CD4-positive, alpha-beta memory T cell (primary cell): Measurements from ENCODE around the gene ANO10. TPM values are rescaled to one million over a fixed set of nuclear protein-coding genes. Genes with fewer than 3 reads are reported as not detected.
"Not testable (repeated sequence)": the region's sequence is repeated elsewhere in the genome, so short reads cannot be mapped to it uniquely, and the experiment has no call there.

ENCODE experiments used
- CTCF ChIA-PET: fragments of 350-600 bp; sonication (Branson Sonifier 250); formaldehyde crosslinking; loops from one replicate; lab custom pipeline; 2021; ENCODE audit warnings: inconsistent platforms; ENCODE audit not compliant: partially characterized antibody; lab: Charles Lee
- POLR2A ChIA-PET: fragments of 350-600 bp; sonication (Branson Sonifier 250); formaldehyde crosslinking; loops from one replicate; lab custom pipeline; 2021; ENCODE audit not compliant: partially characterized antibody; lab: Charles Lee
- DNase-seq, 5 donors: peaks; one replicate each; pipeline versions ENCODE4 v3.0.0 to v3.0.0-alpha.2; 2020 to 2022; ENCODE audit warnings: mixed read lengths in 1 of 5
- H3K27ac ChIP-seq: one replicate; pipeline ENCODE4 v1.7.0; 2013; ENCODE audit warnings: low read depth, low read length
- H3K27me3 ChIP-seq: 2 replicates; pipeline ENCODE4 v1.7.0; 2013; ENCODE audit warnings: mild to moderate bottlenecking, low read length, moderate library complexity; ENCODE audit not compliant: insufficient read depth
- H3K36me3 ChIP-seq: 2 replicates; pipeline ENCODE4 v1.7.0; 2013; ENCODE audit warnings: mild to moderate bottlenecking, low read length, moderate library complexity; ENCODE audit not compliant: insufficient read depth
- H3K4me1 ChIP-seq: 2 replicates; pipeline ENCODE4 v1.7.0; 2013; ENCODE audit warnings: mild to moderate bottlenecking, low read length, moderate library complexity; ENCODE audit not compliant: insufficient read depth
- H3K4me3 ChIP-seq, 2 donors: one replicate each; pipeline ENCODE4 v1.7.0; 2013; ENCODE audit warnings: low read length in 2 of 2, mild to moderate bottlenecking in 1 of 2
- H3K9me3 ChIP-seq, 2 donors: one replicate each; pipeline ENCODE4 v1.7.0; 2013; ENCODE audit warnings: low read length in 2 of 2, control low read depth in 1 of 2; ENCODE audit not compliant: control insufficient read depth in 1 of 2
- H3K27ac Mint-ChIP-seq, 7 donors: one replicate each; pipeline ENCODE4 v1.8.0; 2020 to 2021; ENCODE audit warnings: mixed read lengths in 7 of 7, mild to moderate bottlenecking in 6 of 7, inconsistent platforms in 3 of 7, moderate library complexity in 3 of 7
- H3K27me3 Mint-ChIP-seq, 2 donors: one replicate each; pipeline ENCODE4 v1.8.0; 2020 to 2021; ENCODE audit warnings: mixed read lengths in 2 of 2
- H3K36me3 Mint-ChIP-seq, 2 donors: one replicate each; pipeline ENCODE4 v1.8.0; 2020 to 2021; ENCODE audit warnings: mixed read lengths in 2 of 2, inconsistent platforms in 1 of 2, mild to moderate bottlenecking in 1 of 2
- H3K4me1 Mint-ChIP-seq, 4 donors: one replicate each; pipeline ENCODE4 v1.8.0; 2020 to 2021; ENCODE audit warnings: mixed read lengths in 4 of 4, mild to moderate bottlenecking in 1 of 4
- H3K4me3 Mint-ChIP-seq, 8 donors: one replicate each; pipeline ENCODE4 v1.8.0; 2020 to 2021; ENCODE audit warnings: mixed read lengths in 8 of 8, mild to moderate bottlenecking in 7 of 8, moderate library complexity in 6 of 8, inconsistent platforms in 3 of 8
- H3K9me3 Mint-ChIP-seq, 8 donors: one replicate each; pipeline ENCODE4 v1.8.0; 2020 to 2021; ENCODE audit warnings: mixed read lengths in 8 of 8, mild to moderate bottlenecking in 5 of 8, inconsistent platforms in 3 of 8, moderate library complexity in 1 of 8
- intact Hi-C: fragments of 100-400 bp; cut with micrococcal nuclease; formaldehyde crosslinking; loops from one replicate; pipeline ENCODE4 v1.15.1; 2023
- polyA plus RNA-seq, 2 donors: library from polyadenylated mRNA; unstranded; fragments of 300-500 nt; fragmentation: Illumina TruSeq; gene quantifications; one replicate each; pipeline ENCODE4 v1.2.3, GENCODE V29; 2021
- total RNA-seq, 2 experiments: library from RNA; stranded (reverse); gene quantifications; one replicate each; pipeline ENCODE4 v1.2.3, GENCODE V29; 2021

The ANO10 gene
- total and polyA plus RNA-seq, 4 experiments from 2014 or later: 8.6 to 9.9 (median 9.6) TPM

DNA sequence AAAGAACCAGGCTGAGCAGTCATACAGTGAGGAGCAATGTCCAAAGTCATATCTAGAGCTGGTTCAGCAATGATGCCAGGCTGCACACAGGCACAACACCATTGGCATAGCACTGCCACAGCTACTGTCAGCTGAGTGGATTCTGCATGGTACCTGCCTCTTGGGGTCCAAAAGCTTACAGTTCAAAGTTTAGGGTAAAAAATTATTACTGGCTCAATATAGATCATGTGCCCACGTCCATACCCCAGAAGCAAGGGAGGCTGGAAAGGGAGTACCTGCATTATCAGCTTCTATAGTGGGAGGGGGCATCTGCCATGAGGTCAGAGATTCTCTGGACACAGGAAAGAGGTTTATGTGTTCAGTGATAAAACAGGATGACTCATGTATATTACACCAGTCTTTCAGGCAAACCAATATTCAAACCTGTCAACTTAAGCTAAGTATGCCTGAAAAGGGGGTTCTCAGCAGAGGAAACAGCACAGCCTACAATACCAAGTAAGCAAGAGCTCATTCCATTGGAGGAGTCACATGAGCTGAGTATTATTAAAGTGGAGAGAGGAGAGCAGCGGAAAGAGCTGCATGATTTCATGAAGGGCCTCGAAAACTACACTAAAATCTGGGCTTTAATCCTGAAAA is 99.0 kb downstream of the ANO10 start:
- Mint-ChIP-seq H3K9me3 (peaks cover 0 to 37% (median 27%) of the 10 kb centered on the region in 8 donors), H3K4me3 (no peak overlapping the region), H3K27ac (no peak overlapping the region), H3K27me3 (peaks cover 0 to 1% of the 10 kb centered on the region in 2 donors), H3K4me1 (no peaks in the 10 kb centered on the region), H3K36me3 (peaks cover 21 to 36% of the 10 kb centered on the region in 2 donors)
- no peaks in the 10 kb centered on the region for H3K4me1 ChIP-seq
- H3K36me3 ChIP-seq: no peaks in the 10 kb centered on the region
- H3K27me3 ChIP-seq: no peaks in the 10 kb centered on the region
- no peaks in the 10 kb centered on the region for H3K9me3 ChIP-seq
- no peak for DNase-seq
- CTCF ChIA-PET: no interaction called here
- H3K4me3 ChIP-seq: no peak overlapping the region
- intact Hi-C loops: no loop called here
- POLR2A ChIA-PET: no interaction called here
- no peak overlapping the region for H3K27ac ChIP-seq

- POLR2A ChIA-PET: no interaction called here
- CTCF ChIA-PET: no interaction called here
Observed at GRCh38 chr3:43521941-43522340, 99.9 kb downstream of the ANO10 start.

DNA sequence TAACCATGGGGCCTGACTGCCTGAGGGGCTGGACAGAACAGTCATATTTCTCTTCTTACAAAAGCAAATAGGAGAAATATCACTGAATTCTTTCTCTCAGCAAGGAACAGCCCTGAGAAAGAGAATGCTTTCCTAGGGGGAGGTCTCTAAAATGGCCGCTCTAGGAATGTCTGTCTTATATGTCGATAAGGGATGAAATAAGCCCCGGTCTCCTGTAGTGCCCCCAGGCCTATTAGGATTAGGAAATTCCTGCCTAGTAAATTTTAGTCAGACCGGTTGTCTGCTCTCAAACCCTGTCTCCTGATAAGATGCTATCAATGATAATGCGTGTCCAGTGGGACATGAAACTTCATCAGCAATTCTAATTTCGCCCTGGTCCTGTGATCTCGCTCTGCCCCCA is 103.3 kb downstream of the ANO10 start:
- H3K4me3 Mint-ChIP-seq, intact Hi-C loops, DNase-seq, H3K9me3 ChIP-seq, H3K4me1 Mint-ChIP-seq, CTCF ChIA-PET, H3K27ac ChIP-seq, H3K36me3 ChIP-seq, H3K27ac Mint-ChIP-seq, POLR2A ChIA-PET, H3K4me3 ChIP-seq, H3K27me3 Mint-ChIP-seq, H3K4me1 ChIP-seq, H3K27me3 ChIP-seq: not testable (repeated sequence)
- Mint-ChIP-seq H3K36me3 (peaks cover 26 to 40% of the 10 kb centered on the region in 2 donors), H3K9me3 (peaks cover 4 to 42% (median 31%) of the 10 kb centered on the region in 8 donors)

More at GRCh38 chr3:43521941-43522340, 99.9 kb downstream of the ANO10 start:
- Histone ChIP-seq H3K36me3 (no peaks in the 10 kb centered on the region), H3K27me3 (no peaks in the 10 kb centered on the region), H3K27ac (no peak overlapping the region), H3K4me3 (no peak overlapping the region), H3K4me1 (no peaks in the 10 kb centered on the region), H3K9me3 (no peaks in the 10 kb centered on the region)
- intact Hi-C loops: no loop called here
- peaks cover 0 to 37% (median 28%) of the 10 kb centered on the region in 8 donors for H3K9me3 Mint-ChIP-seq
- peaks cover 22 to 33% of the 10 kb centered on the region in 2 donors for H3K36me3 Mint-ChIP-seq
- DNase-seq: no peak
- no peaks in the 10 kb centered on the region for H3K27me3 Mint-ChIP-seq
- H3K4me3 Mint-ChIP-seq: no peak overlapping the region
- no peaks in the 10 kb centered on the region for H3K4me1 Mint-ChIP-seq
- no peak overlapping the region for H3K27ac Mint-ChIP-seq

- Histone ChIP-seq H3K27me3 (no peaks in the 10 kb centered on the region), H3K4me1 (no peaks in the 10 kb centered on the region), H3K4me3 (no peak overlapping the region), H3K36me3 (no peaks in the 10 kb centered on the region), H3K9me3 (no peaks in the 10 kb centered on the region), H3K27ac (no peak overlapping the region)
- no peak for DNase-seq
- Mint-ChIP-seq H3K9me3 (peaks cover 4 to 39% (median 30%) of the 10 kb centered on the region in 8 donors), H3K27ac (no peak overlapping the region), H3K36me3 (peaks cover 21 to 34% of the 10 kb centered on the region in 2 donors), H3K4me3 (no peak overlapping the region), H3K27me3 (no peaks in the 10 kb centered on the region), H3K4me1 (no peaks in the 10 kb centered on the region)
- intact Hi-C loops: no loop called here
- ChIA-PET POLR2A (no interaction called here), CTCF (no interaction called here)
Observed at GRCh38 chr3:43515970-43516635, 105.7 kb downstream of the ANO10 start.

DNA sequence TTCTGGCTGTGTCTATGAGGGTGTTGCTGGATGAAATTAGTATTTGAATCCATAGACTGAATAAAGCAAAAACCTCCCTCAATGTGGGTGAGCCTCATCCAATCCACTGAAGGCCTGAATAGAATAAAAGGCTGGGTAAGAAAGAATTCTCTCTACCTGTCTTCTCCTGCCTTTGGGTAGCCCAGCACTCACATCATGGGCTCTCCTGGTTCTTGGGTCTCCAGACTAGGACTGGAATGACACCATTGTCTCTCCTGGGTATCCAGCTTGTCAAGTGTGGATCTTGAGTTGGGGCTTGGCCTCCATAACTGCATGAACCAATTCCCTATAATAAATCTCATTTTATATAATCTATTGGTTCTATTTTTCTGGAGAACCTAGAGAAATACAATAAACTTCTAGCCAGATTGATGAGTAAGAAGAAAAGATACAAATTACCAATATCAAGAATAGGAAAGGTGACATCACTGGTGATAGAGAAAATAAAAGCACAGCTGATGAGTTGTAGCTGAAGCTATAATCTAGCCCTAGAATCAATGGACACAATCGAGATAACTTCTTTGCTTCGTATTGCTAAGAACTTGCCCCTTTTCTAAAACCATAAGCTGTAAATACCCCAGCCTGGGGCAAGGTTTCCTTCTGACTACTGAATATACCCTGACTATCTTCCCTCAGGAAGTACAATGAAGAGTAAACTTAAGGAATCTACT is 106.4 kb downstream of the ANO10 start:
- peaks cover 19 to 34% of the 10 kb centered on the region in 2 donors for H3K36me3 Mint-ChIP-seq
- H3K27ac Mint-ChIP-seq: no peak overlapping the region
- peaks cover 4 to 39% (median 28%) of the 10 kb centered on the region in 8 donors for H3K9me3 Mint-ChIP-seq
- no peak overlapping the region for H3K27ac ChIP-seq
- no peaks in the 10 kb centered on the region for H3K4me1 ChIP-seq
- no peaks in the 10 kb centered on the region for H3K27me3 ChIP-seq
- H3K4me3 ChIP-seq: no peak overlapping the region
- H3K4me3 Mint-ChIP-seq: no peak overlapping the region
- no peaks in the 10 kb centered on the region for H3K27me3 Mint-ChIP-seq
- POLR2A ChIA-PET: no interaction called here
- no peaks in the 10 kb centered on the region for H3K9me3 ChIP-seq
- H3K4me1 Mint-ChIP-seq: no peaks in the 10 kb centered on the region
- intact Hi-C loops: no loop called here
- CTCF ChIA-PET: no interaction called here
- H3K36me3 ChIP-seq: no peaks in the 10 kb centered on the region
- no peak for DNase-seq

DNA sequence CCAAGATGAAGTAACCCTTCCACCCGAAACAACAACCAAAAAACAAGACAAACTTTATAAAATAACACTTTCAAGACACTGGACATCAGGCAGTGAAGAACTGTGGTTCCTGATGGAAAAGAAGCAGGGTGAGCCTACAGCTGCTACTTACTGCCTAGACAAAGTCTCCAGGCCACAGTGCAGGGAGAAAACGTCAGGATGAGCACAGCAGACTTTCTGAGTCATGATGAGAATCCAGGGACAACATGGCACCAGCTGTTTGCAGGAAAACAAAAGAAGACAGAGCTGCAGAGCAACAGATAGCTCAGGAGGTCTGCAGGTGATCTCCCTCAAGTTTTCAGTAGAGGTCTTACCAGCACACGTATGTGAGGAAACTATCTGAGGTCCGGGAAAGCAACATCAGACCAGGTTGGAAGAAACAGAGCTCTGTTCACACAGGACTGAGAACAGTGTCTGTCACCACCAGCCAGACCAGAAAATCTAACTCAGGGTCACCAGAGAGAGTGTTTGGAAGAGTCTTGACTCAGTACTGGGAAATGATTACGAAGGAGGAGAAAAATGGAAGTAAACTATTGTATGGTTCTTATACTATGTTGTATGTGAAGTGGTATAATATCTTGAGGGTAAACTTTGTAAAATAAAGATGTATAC is 108.9 kb downstream of the ANO10 start:
- ChIA-PET POLR2A (no interaction called here), CTCF (no interaction called here)
- H3K4me1 ChIP-seq: no peaks in the 10 kb centered on the region
- Mint-ChIP-seq H3K27me3 (no peaks in the 10 kb centered on the region), H3K4me1 (no peaks in the 10 kb centered on the region), H3K27ac (no peak overlapping the region), H3K36me3 (peaks cover 5 to 13% of the 10 kb centered on the region in 2 donors), H3K4me3 (no peak overlapping the region), H3K9me3 (peaks cover 0 to 17% (median 6%) of the 10 kb centered on the region in 8 donors)
- H3K27ac ChIP-seq: no peak overlapping the region
- H3K4me3 ChIP-seq: no peak overlapping the region
- intact Hi-C loops: no loop called here
- no peak for DNase-seq
- no peaks in the 10 kb centered on the region for H3K9me3 ChIP-seq
- no peaks in the 10 kb centered on the region for H3K36me3 ChIP-seq
- no peaks in the 10 kb centered on the region for H3K27me3 ChIP-seq

DNA sequence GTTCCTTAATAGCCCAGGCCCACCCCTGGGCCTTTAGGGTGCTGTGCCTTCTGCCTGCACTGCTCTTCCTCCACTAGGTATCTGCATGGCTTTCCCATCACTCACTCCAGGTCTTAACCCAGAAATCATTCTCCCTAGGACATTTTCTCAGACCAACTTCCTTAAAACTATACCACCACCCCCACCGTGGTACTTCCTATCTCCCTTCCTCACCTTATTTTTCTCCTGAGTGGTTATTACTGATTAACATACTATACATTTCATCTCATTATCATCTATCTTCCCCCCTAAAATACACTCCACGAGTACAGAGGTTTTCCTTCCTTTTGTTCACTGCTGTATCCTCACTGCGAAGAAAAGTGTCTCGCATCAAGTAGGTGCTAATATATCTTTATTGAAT is 115.2 kb downstream of the ANO10 start:
- ChIA-PET POLR2A (no interaction called here), CTCF (interaction anchor here (1.0 kb wide), 1 partner anchor 117 kb away, joined by 4 read pairs; no protein-coding TSS in a partner anchor)
- Mint-ChIP-seq H3K4me3 (no peak overlapping the region), H3K4me1 (peaks cover 12 to 18% (median 15%) of the 10 kb centered on the region in 4 donors), H3K27ac (no peak overlapping the region), H3K9me3 (no peaks in the 10 kb centered on the region), H3K27me3 (no peaks in the 10 kb centered on the region), H3K36me3 (no peaks in the 10 kb centered on the region)
- H3K9me3 ChIP-seq: no peaks in the 10 kb centered on the region
- no peak for DNase-seq
- H3K27me3 ChIP-seq: no peaks in the 10 kb centered on the region
- intact Hi-C loops: no loop called here
- H3K36me3 ChIP-seq: no peaks in the 10 kb centered on the region
- H3K4me1 ChIP-seq: peaks cover 14% of the 10 kb centered on the region
- H3K27ac ChIP-seq: no peak overlapping the region
- H3K4me3 ChIP-seq: no peak overlapping the region
